Astrocyte (in vitro differentiated cells and primary cell): Measurements from ENCODE around the gene F13A1.

Source experiments
- CTCF ChIP-seq: IDR thresholded peaks from 2 replicates; pipeline ENCODE4 v1.5.1; 2011; ENCODE audit warnings: low read depth, mild to moderate bottlenecking, inconsistent platforms, low read length, moderate library complexity; ENCODE audit not compliant: insufficient read depth
- EZH2 ChIP-seq: IDR thresholded peaks from 2 replicates; pipeline ENCODE4 v1.6.1; 2012; ENCODE audit warnings: mild to moderate bottlenecking, low read length, inconsistent platforms; ENCODE audit not compliant: insufficient read depth

DNA sequence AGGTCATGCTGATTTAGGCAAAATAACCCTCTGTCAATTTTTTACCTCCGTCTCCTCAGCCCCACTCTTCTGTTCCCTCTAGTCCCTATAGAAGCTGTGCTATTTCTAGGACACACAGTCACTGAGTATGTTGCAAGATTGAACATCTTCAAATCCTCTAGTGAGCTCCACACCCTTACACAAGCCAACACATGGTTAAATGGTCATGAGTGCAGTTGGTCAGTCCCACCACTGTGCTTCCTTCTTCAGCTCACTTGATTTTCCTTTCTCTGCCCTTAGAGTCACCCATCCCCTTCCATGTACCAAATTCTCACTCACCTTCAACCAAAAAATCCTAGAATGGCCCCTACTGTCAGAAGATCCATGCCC is 48.2 kb upstream of the F13A1 start:
- TF ChIP-seq CTCF: no peak
- TF ChIP-seq EZH2: no peak
